HG03108 (cell line): ENCODE measurements around the gene S100Z.
"Not testable (repeated sequence)": the region's sequence is repeated elsewhere in the genome, so short reads cannot be mapped to it uniquely, and the experiment has no call there.

ENCODE experiments used
- ATAC-seq: cut with Tn5 transposase; IDR thresholded peaks from one replicate; pipeline ENCODE4 v1.9.1; 2021; ENCODE audit warnings: moderate library complexity; ENCODE audit not compliant: unreplicated experiment

Gene S100Z

GRCh38 chr5:76822105-76822731 lies 27.6 kb upstream of the S100Z start:
- ATAC-seq: not testable (repeated sequence)

GRCh38 chr5:76826416-76826815 lies 23.4 kb upstream of the S100Z start:
- ATAC-seq: not testable (repeated sequence)

- ATAC-seq: no peak
These were observed 18.7 kb upstream of the S100Z start for GRCh38 chr5:76831110-76831452.

GRCh38 chr5:76836181-76836580 lies 13.6 kb upstream of the S100Z start:
- no peak for ATAC-seq

- ATAC-seq: no peak
These were observed 13.2 kb upstream of the S100Z start for GRCh38 chr5:76836585-76836984.

GRCh38 chr5:76838481-76839261 lies 11.1 kb upstream of the S100Z start:
- no peak for ATAC-seq

- no peak for ATAC-seq
These were observed 8.5 kb upstream of the S100Z start for GRCh38 chr5:76841361-76841760.

GRCh38 chr5:76845890-76846289 lies 3.9 kb upstream of the S100Z start:
- ATAC-seq: no peak

GRCh38 chr5:76850543-76851145 lies 830 bp downstream of the S100Z start:
- ATAC-seq: no peak

GRCh38 chr5:76851728-76852369 lies 2.0 kb downstream of the S100Z start:
- ATAC-seq: no peak

- no peak for ATAC-seq
These were observed 3.0 kb downstream of the S100Z start for GRCh38 chr5:76852772-76853171.

- not testable (repeated sequence) for ATAC-seq
These were observed 3.9 kb downstream of the S100Z start for GRCh38 chr5:76853741-76854140.

GRCh38 chr5:76854644-76855043 lies 4.8 kb downstream of the S100Z start:
- no peak for ATAC-seq

- not testable (repeated sequence) for ATAC-seq
These were observed 5.7 kb downstream of the S100Z start for GRCh38 chr5:76855501-76855900.

- no peak for ATAC-seq
These were observed 6.1 kb downstream of the S100Z start for GRCh38 chr5:76855961-76856360.

GRCh38 chr5:76856800-76857199 lies 7.0 kb downstream of the S100Z start:
- not testable (repeated sequence) for ATAC-seq

- no peak for ATAC-seq
These were observed 9.9 kb downstream of the S100Z start for GRCh38 chr5:76859591-76860247.

- no peak for ATAC-seq
These were observed 11.8 kb downstream of the S100Z start for GRCh38 chr5:76861612-76862011.

GRCh38 chr5:76863001-76863400 lies 13.2 kb downstream of the S100Z start:
- ATAC-seq: no peak

- ATAC-seq: no peak
These were observed 16.7 kb downstream of the S100Z start for GRCh38 chr5:76866503-76866902.

- no peak for ATAC-seq
These were observed 17.2 kb downstream of the S100Z start for GRCh38 chr5:76867038-76867437.
